Measurements from ENCODE around the gene LRP6.

DNA sequence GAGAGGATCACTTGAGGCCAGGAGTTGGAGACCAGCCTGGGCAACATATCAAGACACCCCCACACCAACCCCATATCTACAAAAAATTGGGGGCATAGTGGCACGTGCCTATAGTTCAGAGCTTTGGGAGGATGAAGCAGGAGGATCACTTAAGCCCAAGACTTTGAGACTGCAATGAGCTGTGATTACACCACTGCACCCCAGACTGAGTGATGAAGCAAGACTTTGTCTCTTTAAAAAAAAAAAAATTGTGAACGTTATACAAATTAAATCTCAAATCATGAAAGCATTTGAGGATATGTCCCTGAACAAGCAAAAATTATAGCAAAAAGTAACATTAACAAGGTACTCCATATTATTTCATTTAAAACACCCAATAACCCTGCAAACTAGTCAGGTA, 2.9 kb downstream of the LRP6 start:
- no peak for TF ChIP-seq ARNTL (CRISPR knock-in tag; IDR thresholded peaks at IDR 0.05; ENCODE audit: borderline replicate concordance, low read depth)
- no peak for TF ChIP-seq ZFP30 (CRISPR knock-in tag; IDR thresholded peaks at IDR 0.05)
- no peak for TF ChIP-seq SNAI2 (CRISPR knock-in tag; IDR thresholded peaks at IDR 0.05)
- no peak for TF ChIP-seq CREB5 (CRISPR knock-in tag; IDR thresholded peaks at IDR 0.05; ENCODE audit: low read depth)
- no peak for TF ChIP-seq ZC3H10 (CRISPR knock-in tag; IDR thresholded peaks at IDR 0.05)
- TF ChIP-seq ESRRG (CRISPR knock-in tag; IDR thresholded peaks at IDR 0.05), result no peak
- no peak for TF ChIP-seq ZNF565 (CRISPR knock-in tag; conservative IDR thresholded peaks at IDR 0.05; ENCODE audit: low read depth)
- TF ChIP-seq TCF4 (CRISPR knock-in tag; IDR thresholded peaks at IDR 0.05; ENCODE audit: borderline replicate concordance), result no peak
- TF ChIP-seq BACH2 (CRISPR knock-in tag; IDR thresholded peaks at IDR 0.05; ENCODE audit: borderline replicate concordance), result no peak
- no peak for TF ChIP-seq PATZ1 (CRISPR knock-in tag; IDR thresholded peaks at IDR 0.05; ENCODE audit: borderline replicate concordance)
- no peak for TF ChIP-seq CSDC2 (CRISPR knock-in tag; IDR thresholded peaks at IDR 0.05)

Measured in SK-N-SH treated with all-trans-retinoic acid at 6 μM for 48 hours (cell line).